Osteocyte (in vitro differentiated cells): ENCODE data around the gene PI4K2B. TPM values are rescaled to one million over a fixed set of nuclear protein-coding genes. Genes with fewer than 3 reads are reported as not detected.
"Not testable (repeated sequence)": the region's sequence is repeated elsewhere in the genome, so short reads cannot be mapped to it uniquely, and the experiment has no call there.

Experiments
- DNase-seq: peaks from one replicate; pipeline ENCODE4 v3.0.0; 2021; ENCODE audit warnings: mixed read lengths; ENCODE audit not compliant: unreplicated experiment; ENCODE audit errors: extremely low spot score
- H3K27ac Mint-ChIP-seq: one replicate; pipeline ENCODE4 v1.8.0; 2021; ENCODE audit warnings: mild to moderate bottlenecking, mixed read lengths; ENCODE audit not compliant: unreplicated experiment
- H3K27me3 Mint-ChIP-seq: one replicate; pipeline ENCODE4 v1.8.0; 2021; ENCODE audit warnings: mixed read lengths; ENCODE audit not compliant: unreplicated experiment
- H3K36me3 Mint-ChIP-seq: one replicate; pipeline ENCODE4 v1.8.0; 2021; ENCODE audit warnings: mixed read lengths; ENCODE audit not compliant: unreplicated experiment
- H3K4me1 Mint-ChIP-seq: one replicate; pipeline ENCODE4 v1.8.0; 2021; ENCODE audit warnings: mixed read lengths; ENCODE audit not compliant: unreplicated experiment
- H3K4me3 Mint-ChIP-seq: one replicate; pipeline ENCODE4 v1.8.0; 2021; ENCODE audit warnings: mild to moderate bottlenecking, moderate library complexity, mixed read lengths; ENCODE audit not compliant: unreplicated experiment
- H3K9me3 Mint-ChIP-seq: one replicate; pipeline ENCODE4 v1.8.0; 2021; ENCODE audit warnings: mixed read lengths; ENCODE audit not compliant: unreplicated experiment
- total RNA-seq: library from RNA; stranded (reverse); gene quantifications from 2 replicates; pipeline ENCODE4 v1.2.1, GENCODE V29; 2021
- TF ChIP-seq, protein P1 (sequence below): fragments of 200-600 bp; sonication (generic); IDR thresholded peaks from 2 replicates; pipeline ENCODE4 v1.5.0; 2021; ENCODE audit warnings: antibody characterized with exemption, mild to moderate bottlenecking, moderate library complexity

PI4K2B gene
- total RNA-seq, 1 donor from 2014 or later: 9.7 TPM

DNA sequence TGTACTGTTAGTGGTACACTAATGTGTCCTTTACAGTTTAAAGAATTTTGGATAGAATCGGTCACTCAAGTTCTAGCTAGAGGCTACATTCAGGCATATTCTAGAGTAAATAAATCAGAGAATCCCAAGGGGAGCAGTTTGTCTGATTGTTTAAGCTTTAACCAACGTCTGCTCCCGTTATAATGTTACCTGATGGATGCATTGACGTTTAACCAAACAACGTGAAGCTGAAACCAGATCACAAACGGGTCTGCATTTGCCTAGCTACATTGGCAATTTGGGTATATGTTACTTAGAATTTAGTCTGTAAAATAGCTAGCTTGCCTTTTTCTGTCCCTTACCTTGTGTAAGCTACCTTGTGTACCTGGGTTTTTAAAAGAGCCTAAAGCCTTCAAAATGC lies 1.6 kb downstream of the PI4K2B start:
- peak overlapping the region; percentile 84 for H3K4me3 Mint-ChIP-seq
- no peaks in the 10 kb centered on the region for H3K27me3 Mint-ChIP-seq
- DNase-seq: no peak
- H3K27ac Mint-ChIP-seq: peak overlapping the region; percentile 84
- H3K36me3 Mint-ChIP-seq: peaks cover 4% of the 10 kb centered on the region
- peaks cover 22% of the 10 kb centered on the region for H3K9me3 Mint-ChIP-seq
- peaks cover 12% of the 10 kb centered on the region for H3K4me1 Mint-ChIP-seq
- TF ChIP-seq, protein P1, sequence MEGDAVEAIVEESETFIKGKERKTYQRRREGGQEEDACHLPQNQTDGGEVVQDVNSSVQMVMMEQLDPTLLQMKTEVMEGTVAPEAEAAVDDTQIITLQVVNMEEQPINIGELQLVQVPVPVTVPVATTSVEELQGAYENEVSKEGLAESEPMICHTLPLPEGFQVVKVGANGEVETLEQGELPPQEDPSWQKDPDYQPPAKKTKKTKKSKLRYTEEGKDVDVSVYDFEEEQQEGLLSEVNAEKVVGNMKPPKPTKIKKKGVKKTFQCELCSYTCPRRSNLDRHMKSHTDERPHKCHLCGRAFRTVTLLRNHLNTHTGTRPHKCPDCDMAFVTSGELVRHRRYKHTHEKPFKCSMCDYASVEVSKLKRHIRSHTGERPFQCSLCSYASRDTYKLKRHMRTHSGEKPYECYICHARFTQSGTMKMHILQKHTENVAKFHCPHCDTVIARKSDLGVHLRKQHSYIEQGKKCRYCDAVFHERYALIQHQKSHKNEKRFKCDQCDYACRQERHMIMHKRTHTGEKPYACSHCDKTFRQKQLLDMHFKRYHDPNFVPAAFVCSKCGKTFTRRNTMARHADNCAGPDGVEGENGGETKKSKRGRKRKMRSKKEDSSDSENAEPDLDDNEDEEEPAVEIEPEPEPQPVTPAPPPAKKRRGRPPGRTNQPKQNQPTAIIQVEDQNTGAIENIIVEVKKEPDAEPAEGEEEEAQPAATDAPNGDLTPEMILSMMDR: no peak

DNA sequence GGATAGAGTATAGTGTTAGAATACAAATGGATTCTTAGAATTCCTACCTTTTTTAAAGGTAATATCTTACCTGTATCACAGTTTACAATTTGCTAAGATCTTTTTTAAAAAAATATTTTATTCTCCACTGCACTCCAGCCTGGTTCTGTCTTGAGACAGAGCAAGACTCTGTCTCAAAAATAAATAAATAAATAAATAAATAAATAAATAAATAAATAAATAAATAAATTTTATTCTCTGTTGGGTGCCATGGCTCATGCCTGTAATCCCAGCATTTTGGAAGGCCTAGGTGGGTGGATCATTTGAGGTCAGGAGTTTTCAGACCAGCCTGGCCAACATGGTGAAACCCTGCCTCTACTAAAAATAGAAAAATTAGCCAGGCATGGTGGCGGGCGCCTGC lies 2.2 kb downstream of the PI4K2B start:
- DNase-seq, H3K27me3 Mint-ChIP-seq, H3K36me3 Mint-ChIP-seq, H3K4me3 Mint-ChIP-seq: not testable (repeated sequence)
- Mint-ChIP-seq H3K4me1 (peaks cover 12% of the 10 kb centered on the region), H3K9me3 (peaks cover 16% of the 10 kb centered on the region), H3K27ac (peak overlapping the region; percentile 84)

DNA sequence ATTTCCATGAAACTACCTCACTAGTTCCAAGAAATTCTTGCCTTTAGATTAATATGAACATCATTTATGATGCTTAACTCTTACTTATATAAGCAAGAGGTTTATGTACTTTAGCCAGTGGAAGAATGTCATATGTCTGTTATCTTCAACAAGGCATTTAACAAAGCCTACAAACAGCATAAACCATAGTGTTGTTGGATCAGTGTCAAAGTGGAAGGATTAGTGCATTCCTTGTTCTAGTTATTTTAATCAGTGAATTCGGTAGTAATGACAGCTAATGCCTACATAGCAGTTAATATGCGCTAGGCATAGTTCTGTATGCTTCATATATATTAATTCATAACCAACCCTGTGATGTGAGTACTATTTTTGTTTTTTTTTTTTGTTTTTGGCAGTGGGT lies 3.1 kb downstream of the PI4K2B start:
- peaks cover 12% of the 10 kb centered on the region for H3K4me1 Mint-ChIP-seq
- H3K27me3 Mint-ChIP-seq: no peaks in the 10 kb centered on the region
- H3K36me3 Mint-ChIP-seq: peaks cover 4% of the 10 kb centered on the region
- H3K9me3 Mint-ChIP-seq: peaks cover 11% of the 10 kb centered on the region
- H3K27ac Mint-ChIP-seq: no peak overlapping the region
- no peak for DNase-seq
- TF ChIP-seq, protein P1: no peak
- no peak overlapping the region for H3K4me3 Mint-ChIP-seq

DNA sequence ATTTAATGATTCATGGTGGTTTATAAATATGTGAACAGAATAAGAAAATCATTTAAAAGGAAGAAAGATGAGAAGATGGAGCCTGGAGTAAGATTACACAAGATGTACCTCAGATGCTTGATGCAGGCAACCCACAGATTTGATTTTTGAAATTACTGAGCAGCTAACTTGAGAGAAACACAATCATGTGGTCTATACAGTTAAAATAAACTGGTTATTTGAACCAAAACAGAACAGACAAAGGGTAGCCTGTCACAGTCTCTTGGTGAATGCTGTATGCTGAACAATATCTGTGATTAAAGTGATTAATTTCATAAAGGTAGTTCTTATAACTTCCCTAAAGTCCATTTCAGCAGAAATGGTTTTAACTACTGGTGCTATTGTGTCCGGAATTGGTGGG lies 4.2 kb downstream of the PI4K2B start:
- Mint-ChIP-seq H3K9me3 (peaks cover 3% of the 10 kb centered on the region), H3K4me3 (no peak overlapping the region), H3K4me1 (peaks cover 12% of the 10 kb centered on the region), H3K36me3 (peaks cover 4% of the 10 kb centered on the region), H3K27me3 (no peaks in the 10 kb centered on the region), H3K27ac (no peak overlapping the region)
- TF ChIP-seq, protein P1: no peak
- no peak for DNase-seq

DNA sequence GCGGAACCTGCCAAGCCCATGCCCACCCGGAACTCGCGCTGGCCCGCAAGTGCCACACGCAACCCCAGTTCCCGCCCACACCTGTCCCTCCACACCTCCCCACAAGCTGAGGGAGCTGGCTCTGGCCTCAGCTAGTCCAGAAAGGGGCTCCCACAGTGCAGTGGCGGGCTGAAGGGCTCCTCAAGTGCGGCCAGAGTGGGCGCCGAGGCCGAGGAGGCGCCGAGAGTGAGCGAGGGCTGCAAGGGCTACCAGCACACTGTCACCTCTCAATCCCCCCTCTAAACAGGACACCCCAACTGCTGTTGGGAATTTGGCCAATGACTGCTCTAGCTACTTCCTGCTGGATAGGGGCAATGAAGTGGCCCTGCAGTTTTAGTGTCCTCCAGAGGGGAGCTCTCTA lies 5.7 kb downstream of the PI4K2B start:
- peaks cover 12% of the 10 kb centered on the region for H3K4me1 Mint-ChIP-seq
- not testable (repeated sequence) for H3K27ac Mint-ChIP-seq, H3K36me3 Mint-ChIP-seq, H3K9me3 Mint-ChIP-seq, H3K4me3 Mint-ChIP-seq, H3K27me3 Mint-ChIP-seq, DNase-seq

DNA sequence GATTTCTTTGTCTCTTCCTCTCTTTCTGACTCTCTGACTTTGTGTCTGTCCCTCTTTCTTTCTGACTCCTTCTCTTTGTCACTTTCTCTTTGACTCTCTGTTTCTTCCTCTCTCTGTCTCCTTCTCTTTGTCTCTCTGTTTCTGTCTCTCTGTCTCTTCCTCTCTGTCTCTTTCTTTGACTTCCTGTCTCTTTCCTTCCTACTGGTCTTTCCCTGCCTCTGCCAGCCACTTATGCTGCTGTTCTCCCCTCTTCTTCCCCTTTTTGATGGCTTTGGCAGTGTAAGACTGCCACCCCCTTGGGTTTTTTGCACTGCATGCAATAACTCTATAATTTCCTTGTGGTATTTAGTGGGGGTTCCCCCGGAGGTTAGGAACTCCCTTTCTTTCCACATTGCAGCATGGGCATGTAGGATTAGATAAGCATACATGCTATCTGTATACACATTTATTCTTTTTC lies 6.9 kb downstream of the PI4K2B start:
- H3K4me1 Mint-ChIP-seq, H3K9me3 Mint-ChIP-seq, H3K27ac Mint-ChIP-seq, DNase-seq, H3K27me3 Mint-ChIP-seq, H3K4me3 Mint-ChIP-seq, H3K36me3 Mint-ChIP-seq: not testable (repeated sequence)

DNA sequence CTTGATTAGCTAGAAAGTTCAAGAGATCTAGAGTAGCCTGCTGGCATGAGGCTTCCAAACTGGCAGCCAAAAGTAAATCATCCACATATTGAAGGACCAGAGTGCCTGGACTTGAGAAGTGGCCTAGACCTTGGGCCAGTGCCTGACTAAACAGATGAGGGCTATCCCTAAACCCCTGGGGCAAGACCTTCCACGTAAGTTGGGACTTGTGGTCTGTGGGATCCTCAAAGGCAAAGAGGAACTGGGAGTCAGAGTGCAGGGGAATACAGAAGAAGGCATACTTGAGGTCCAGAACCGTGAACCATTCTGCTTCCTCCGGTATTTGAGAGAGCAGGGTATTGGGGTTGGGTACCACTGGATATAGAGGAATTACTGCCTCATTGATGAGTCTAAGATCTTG lies 8.4 kb downstream of the PI4K2B start:
- H3K4me3 Mint-ChIP-seq: not testable (repeated sequence)

More for the DNA sequence above, 8.4 kb downstream of the PI4K2B start:
- not testable (repeated sequence) for H3K27me3 Mint-ChIP-seq, H3K27ac Mint-ChIP-seq, DNase-seq, H3K4me1 Mint-ChIP-seq, H3K9me3 Mint-ChIP-seq, H3K36me3 Mint-ChIP-seq
